ENCODE results near the gene MAOA. TPM values are rescaled to one million over a fixed set of nuclear protein-coding genes. Genes with fewer than 3 reads are reported as not detected.

MAOA gene
- total RNA-seq, 1 donor from 2014 or later, result 12.7 TPM

- H3K27me3 Mint-ChIP-seq (ENCODE audit: insufficient read depth, low read depth), result no peaks in the 10 kb centered on the region
- TF ChIP-seq EZH2 (IDR thresholded peaks at IDR 0.05) (no peak), CTCF (IDR thresholded peaks at IDR 0.05) (no peak), EZH2phosphoT487 (IDR thresholded peaks at IDR 0.05) (no peak)
- no peaks in the 10 kb centered on the region for H3K36me3 Mint-ChIP-seq
- no peaks in the 10 kb centered on the region for H4K20me1 ChIP-seq (ENCODE audit: low read depth)
- DNase-seq (ENCODE audit: low spot score), result peak; percentile 4
- H3K4me1 Mint-ChIP-seq, result peaks cover 20% of the 10 kb centered on the region
- no peak overlapping the region for H3K27ac ChIP-seq
- H2AFZ ChIP-seq (replicated peaks), result no peak overlapping the region
- no peaks in the 10 kb centered on the region for H3K79me2 ChIP-seq (ENCODE audit: low read depth)
- no peak overlapping the region for H3K4me2 ChIP-seq
- no peaks in the 10 kb centered on the region for H3K9me3 Mint-ChIP-seq
- H3F3A ChIP-seq (ENCODE audit: low read depth), result no peaks in the 10 kb centered on the region
- H3K27ac Mint-ChIP-seq, result no peak overlapping the region
- no peaks in the 10 kb centered on the region for H3K4me1 ChIP-seq
- no peak overlapping the region for H3K4me3 ChIP-seq
- H3K4me3 Mint-ChIP-seq, result no peak overlapping the region
- no peaks in the 10 kb centered on the region for H3K9me3 ChIP-seq (ENCODE audit: low read depth)
- no peaks in the 10 kb centered on the region for H3K27me3 ChIP-seq
- no peaks in the 10 kb centered on the region for H3K36me3 ChIP-seq
- H3K9ac ChIP-seq, result no peak overlapping the region
Observed at GRCh38 chrX:43646800-43647199, 9.3 kb upstream of the MAOA start.

GRCh38 chrX:43654431-43655150, 1.5 kb upstream of the MAOA start:
- Histone ChIP-seq H3K36me3 (no peaks in the 10 kb centered on the region), H3K27ac (peak overlapping the region; percentile 98), H3K79me2 (ENCODE audit: low read depth) (no peaks in the 10 kb centered on the region), H3F3A (ENCODE audit: low read depth) (no peaks in the 10 kb centered on the region), H3K27me3 (peaks cover 5% of the 10 kb centered on the region), H3K4me2 (peak overlapping the region; percentile 83), H3K4me1 (no peaks in the 10 kb centered on the region), H4K20me1 (ENCODE audit: low read depth) (no peaks in the 10 kb centered on the region), H3K9ac (peak overlapping the region; percentile 99), H3K9me3 (ENCODE audit: low read depth) (no peaks in the 10 kb centered on the region), H3K4me3 (peak overlapping the region; percentile 74), H2AFZ (replicated peaks) (peak overlapping the region; percentile 97)
- H3K27me3 Mint-ChIP-seq (ENCODE audit: insufficient read depth, low read depth), result peaks cover 7% of the 10 kb centered on the region
- peak; percentile 32 for TF ChIP-seq CTCF (IDR thresholded peaks at IDR 0.05)
- no peak for TF ChIP-seq EZH2phosphoT487 (IDR thresholded peaks at IDR 0.05)
- TF ChIP-seq EZH2 (IDR thresholded peaks at IDR 0.05), result no peak
- peaks cover 4% of the 10 kb centered on the region for H3K9me3 Mint-ChIP-seq
- H3K27ac Mint-ChIP-seq, result peak overlapping the region; percentile 100
- no peaks in the 10 kb centered on the region for H3K36me3 Mint-ChIP-seq
- peak overlapping the region; percentile 86 for H3K4me3 Mint-ChIP-seq
- peak; percentile 96 for DNase-seq (ENCODE audit: low spot score)
- H3K4me1 Mint-ChIP-seq, result no peaks in the 10 kb centered on the region

GRCh38 chrX:43655151-43656004, 721 bp upstream of the MAOA start:
- no peak overlapping the region for H3K9ac ChIP-seq
- no peak overlapping the region for H3K27ac ChIP-seq
- Mint-ChIP-seq H3K27ac (peak overlapping the region; percentile 75), H3K4me1 (no peaks in the 10 kb centered on the region), H3K9me3 (peaks cover 4% of the 10 kb centered on the region), H3K36me3 (no peaks in the 10 kb centered on the region), H3K4me3 (peak overlapping the region; percentile 86), H3K27me3 (ENCODE audit: insufficient read depth, low read depth) (peaks cover 7% of the 10 kb centered on the region)
- H3F3A ChIP-seq (ENCODE audit: low read depth), result no peaks in the 10 kb centered on the region
- no peaks in the 10 kb centered on the region for H3K79me2 ChIP-seq (ENCODE audit: low read depth)
- TF ChIP-seq CTCF (IDR thresholded peaks at IDR 0.05) (no peak), EZH2phosphoT487 (IDR thresholded peaks at IDR 0.05) (no peak), EZH2 (IDR thresholded peaks at IDR 0.05) (no peak)
- no peaks in the 10 kb centered on the region for H3K9me3 ChIP-seq (ENCODE audit: low read depth)
- peaks cover 4% of the 10 kb centered on the region for H3K4me1 ChIP-seq
- H3K4me3 ChIP-seq, result peak overlapping the region; percentile 74
- H4K20me1 ChIP-seq (ENCODE audit: low read depth), result no peaks in the 10 kb centered on the region
- H3K4me2 ChIP-seq, result peak overlapping the region; percentile 83
- peaks cover 5% of the 10 kb centered on the region for H3K27me3 ChIP-seq
- DNase-seq (ENCODE audit: low spot score), result peak; percentile 59
- peak overlapping the region; percentile 54 for H2AFZ ChIP-seq (replicated peaks)
- no peaks in the 10 kb centered on the region for H3K36me3 ChIP-seq
